IMR-90 (cell line): ENCODE data around the gene MYO1G.

Source experiments
- BHLHE40 ChIP-seq: fragments of 150-350 bp; IDR thresholded peaks from 2 replicates; pipeline ENCODE4 v1.6.1; 2016; ENCODE audit warnings: mild to moderate bottlenecking, low read depth, low read length
- CEBPB ChIP-seq: IDR thresholded peaks from 2 replicates; pipeline ENCODE4 v1.6.1; 2012; ENCODE audit warnings: low read depth, low read length, improper control_type of control experiment
- CTCF ChIP-seq: conservative IDR thresholded peaks from 2 replicates; pipeline ENCODE4 v1.5.1; 2012; ENCODE audit warnings: mild to moderate bottlenecking, low read depth, low read length, improper control_type of control experiment
- ELK1 ChIP-seq: fragments of 150-350 bp; IDR thresholded peaks from 2 replicates; pipeline ENCODE4 v1.6.1; 2016; ENCODE audit warnings: low read depth, mild to moderate bottlenecking, low read length, moderate library complexity, borderline replicate concordance
- MAFK ChIP-seq: IDR thresholded peaks from 2 replicates; pipeline ENCODE4 v1.6.1; 2012; ENCODE audit warnings: low read depth, low read length, improper control_type of control experiment
- MAZ ChIP-seq: IDR thresholded peaks from 2 replicates; pipeline ENCODE4 v1.6.1; 2012; ENCODE audit warnings: low read depth, mild to moderate bottlenecking, low read length, improper control_type of control experiment, moderate library complexity, borderline replicate concordance
- MXI1 ChIP-seq: IDR thresholded peaks from 2 replicates; pipeline ENCODE4 v1.6.1; 2012; ENCODE audit warnings: low read depth, mild to moderate bottlenecking, low read length, moderate library complexity, borderline replicate concordance
- NFE2L2 ChIP-seq: fragments of 150-350 bp; IDR thresholded peaks from 2 replicates; pipeline ENCODE4 v1.6.1; 2016; ENCODE audit warnings: low read depth, mild to moderate bottlenecking, low read length
- POLR2A ChIP-seq: IDR thresholded peaks from 2 replicates; pipeline ENCODE4 v1.6.1; 2012; ENCODE audit warnings: mild to moderate bottlenecking, low read depth, low read length
- RAD21 ChIP-seq: IDR thresholded peaks from 2 replicates; pipeline ENCODE4 v1.6.1; 2012; ENCODE audit warnings: low read length, improper control_type of control experiment
- RCOR1 ChIP-seq: IDR thresholded peaks from 2 replicates; pipeline ENCODE4 v1.6.1; 2012; ENCODE audit warnings: mild to moderate bottlenecking, low read length, improper control_type of control experiment; ENCODE audit not compliant: insufficient replicate concordance
- RFX5 ChIP-seq: IDR thresholded peaks from 2 replicates; pipeline ENCODE4 v1.8.0; 2012; ENCODE audit warnings: low read depth, mild to moderate bottlenecking, low read length, moderate library complexity
- SMC3 ChIP-seq: fragments of 150-350 bp; IDR thresholded peaks from 2 replicates; pipeline ENCODE4 v1.6.1; 2016; ENCODE audit warnings: low read depth, mild to moderate bottlenecking, antibody characterized with exemption, low read length, moderate library complexity
- USF2 ChIP-seq: fragments of 150-350 bp; IDR thresholded peaks from 2 replicates; pipeline ENCODE4 v1.6.1; 2017; ENCODE audit warnings: mild to moderate bottlenecking, antibody characterized with exemption, low read length, low read depth

- TF ChIP-seq POLR2A (no peak), CTCF (no peak), CEBPB (no peak), MAZ (no peak), SMC3 (no peak), RFX5 (no peak), MAFK (no peak), BHLHE40 (no peak), MXI1 (no peak), NFE2L2 (no peak), RAD21 (no peak), ELK1 (no peak), RCOR1 (no peak), USF2 (no peak)
Observed at GRCh38 chr7:44935016-44935415, 43.8 kb downstream of the MYO1G start.
